OCI-LY3 (cell line): Measurements from ENCODE around the gene ERN1.

ENCODE experiments used
- H2AFZ ChIP-seq: fragments of 200-600, 300-600 bp; shearing (Covaris generic); 2 replicates; pipeline ENCODE4 v1.6.0; 2014; ENCODE audit warnings: antibody characterized with exemption, low read depth, low read length
- H3K27ac ChIP-seq: fragments of 200-600, 300-600 bp; sonication (generic); 2 replicates; pipeline ENCODE4 v1.5.1; 2014; ENCODE audit warnings: mild to moderate bottlenecking, low read length, moderate library complexity, mixed read lengths
- H3K27me3 ChIP-seq: fragments of 200-600, 300-600 bp; sonication (generic); 2 replicates; pipeline ENCODE4 v1.6.1; 2014; ENCODE audit warnings: low read depth, low read length, mixed read lengths
- H3K36me3 ChIP-seq: fragments of 200-600, 300-600 bp; sonication (generic); replicated peaks from 2 replicates; pipeline ENCODE3; 2014; ENCODE audit warnings: low read depth, low read length, mixed read lengths
- H3K4me1 ChIP-seq: fragments of 300-600, 200-600 bp; sonication (generic); 2 replicates; pipeline ENCODE4 v1.6.1; 2014; ENCODE audit warnings: low read length, mixed read lengths
- H3K4me2 ChIP-seq: fragments of 200-600, 300-600 bp; sonication (generic); 2 replicates; pipeline ENCODE4 v1.6.1; 2014; ENCODE audit warnings: low read length, mixed read lengths
- H3K4me3 ChIP-seq: fragments of 300-600, 200-600 bp; sonication (generic); 2 replicates; pipeline ENCODE4 v1.5.1; 2014; ENCODE audit warnings: antibody characterized with exemption, mild to moderate bottlenecking, low read length, moderate library complexity
- H3K79me2 ChIP-seq: fragments of 300-600, 200-600 bp; shearing (Covaris generic); 2 replicates; pipeline ENCODE4 v1.6.1; 2014; ENCODE audit warnings: mild to moderate bottlenecking, low read length, mixed read lengths
- H3K9ac ChIP-seq: fragments of 300-600, 200-600 bp; shearing (Covaris generic); 2 replicates; pipeline ENCODE4 v1.6.0; 2014; ENCODE audit warnings: mild to moderate bottlenecking, low read length, moderate library complexity
- H3K9me3 ChIP-seq: fragments of 200-600, 300-600 bp; shearing (Covaris generic); 2 replicates; pipeline ENCODE4 v1.6.1; 2014; ENCODE audit warnings: low read length, mixed read lengths; ENCODE audit not compliant: insufficient read depth
- H4K20me1 ChIP-seq: fragments of 200-600, 300-600 bp; sonication (generic); 2 replicates; pipeline ENCODE4 v1.6.1; 2016; ENCODE audit warnings: low read length, mixed read lengths; ENCODE audit not compliant: insufficient read depth
- EZH2phosphoT487 ChIP-seq: fragments of 200-600 bp; shearing (Covaris generic); IDR thresholded peaks from 2 replicates; pipeline ENCODE4 v1.6.1; 2018; ENCODE audit warnings: antibody characterized with exemption, mixed run types, low read depth
- TF ChIP-seq, protein P1 (sequence below): fragments of 200-600, 300-600 bp; sonication (generic); IDR thresholded peaks from 2 replicates; pipeline ENCODE4 v1.5.1; 2014; ENCODE audit warnings: antibody characterized with exemption, low read length, low read depth

Gene ERN1

DNA sequence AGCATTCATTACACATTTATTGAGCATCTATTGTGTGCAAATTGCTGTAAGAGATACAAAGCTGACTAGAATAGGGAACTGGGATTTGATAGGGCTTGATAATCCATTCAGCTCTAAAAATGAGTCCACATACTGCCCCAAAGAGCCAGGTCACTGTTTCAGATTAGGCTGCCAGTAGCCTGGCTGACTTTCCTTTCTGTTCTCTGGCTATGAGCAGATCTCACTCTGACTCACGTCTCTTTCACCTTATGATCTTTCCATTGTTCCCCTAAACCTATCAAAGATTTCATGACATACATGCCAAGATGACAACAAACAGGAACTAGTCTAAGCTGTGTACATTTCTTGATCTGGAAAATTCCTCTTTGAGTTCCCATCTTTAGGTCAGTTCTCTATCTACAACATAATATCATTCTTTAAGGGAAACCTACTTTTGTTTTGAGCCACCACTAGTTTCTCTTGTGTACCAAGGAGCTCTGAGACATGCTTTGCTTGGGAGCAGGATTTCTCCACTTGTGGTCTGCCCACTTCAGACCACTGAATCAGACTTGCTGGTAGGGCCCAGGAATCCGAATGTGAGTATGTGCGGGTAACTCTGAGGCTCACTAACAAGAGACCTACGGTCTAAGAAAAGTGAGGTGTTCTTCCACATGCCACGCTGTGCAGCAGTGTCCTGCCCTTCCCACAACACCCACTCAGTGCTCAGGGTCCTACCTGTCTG lies 68.6 kb downstream of the ERN1 start:
- H3K9ac ChIP-seq, result peak overlapping the region; percentile 11; the same call in 1 of the 2 replicates
- no peaks in the 10 kb centered on the region for H3K9me3 ChIP-seq
- no peaks in the 10 kb centered on the region for H4K20me1 ChIP-seq
- no peaks in the 10 kb centered on the region for H3K79me2 ChIP-seq
- no peaks in the 10 kb centered on the region for H3K27me3 ChIP-seq
- no peak overlapping the region for H2AFZ ChIP-seq
- no peak overlapping the region for H3K4me3 ChIP-seq
- peaks cover 79% of the 10 kb centered on the region for H3K4me1 ChIP-seq
- TF ChIP-seq, protein P1, sequence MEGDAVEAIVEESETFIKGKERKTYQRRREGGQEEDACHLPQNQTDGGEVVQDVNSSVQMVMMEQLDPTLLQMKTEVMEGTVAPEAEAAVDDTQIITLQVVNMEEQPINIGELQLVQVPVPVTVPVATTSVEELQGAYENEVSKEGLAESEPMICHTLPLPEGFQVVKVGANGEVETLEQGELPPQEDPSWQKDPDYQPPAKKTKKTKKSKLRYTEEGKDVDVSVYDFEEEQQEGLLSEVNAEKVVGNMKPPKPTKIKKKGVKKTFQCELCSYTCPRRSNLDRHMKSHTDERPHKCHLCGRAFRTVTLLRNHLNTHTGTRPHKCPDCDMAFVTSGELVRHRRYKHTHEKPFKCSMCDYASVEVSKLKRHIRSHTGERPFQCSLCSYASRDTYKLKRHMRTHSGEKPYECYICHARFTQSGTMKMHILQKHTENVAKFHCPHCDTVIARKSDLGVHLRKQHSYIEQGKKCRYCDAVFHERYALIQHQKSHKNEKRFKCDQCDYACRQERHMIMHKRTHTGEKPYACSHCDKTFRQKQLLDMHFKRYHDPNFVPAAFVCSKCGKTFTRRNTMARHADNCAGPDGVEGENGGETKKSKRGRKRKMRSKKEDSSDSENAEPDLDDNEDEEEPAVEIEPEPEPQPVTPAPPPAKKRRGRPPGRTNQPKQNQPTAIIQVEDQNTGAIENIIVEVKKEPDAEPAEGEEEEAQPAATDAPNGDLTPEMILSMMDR, result no peak
- no peak for TF ChIP-seq EZH2phosphoT487
- peak overlapping the region; percentile 69 for H3K4me2 ChIP-seq
- peaks cover 66% of the 10 kb centered on the region for H3K36me3 ChIP-seq
- peak overlapping the region; percentile 77 for H3K27ac ChIP-seq

DNA sequence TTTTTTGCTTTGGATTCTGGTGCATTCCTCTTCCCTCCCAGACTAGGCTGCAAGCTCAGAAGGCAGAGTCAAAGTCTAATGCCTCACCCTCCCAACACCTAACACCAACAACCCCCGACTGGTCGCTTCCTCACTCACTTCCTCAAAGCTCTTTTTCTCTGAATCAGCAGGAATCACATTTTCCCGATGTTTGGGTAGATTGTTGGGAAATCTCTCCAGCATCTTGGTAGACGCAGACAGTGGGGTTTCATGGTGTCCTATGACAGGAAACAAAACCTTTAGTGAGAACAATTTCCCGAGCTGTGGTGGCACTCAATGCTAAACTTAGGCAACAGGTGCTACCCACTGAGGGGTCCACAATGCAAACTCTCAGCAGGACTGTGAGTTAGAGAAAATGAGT lies 69.6 kb downstream of the ERN1 start:
- Histone ChIP-seq H3K27ac (peak overlapping the region; percentile 77), H2AFZ (no peak overlapping the region), H3K4me2 (peak overlapping the region; percentile 69), H3K4me1 (peaks cover 83% of the 10 kb centered on the region), H3K27me3 (no peaks in the 10 kb centered on the region), H3K36me3 (peaks cover 69% of the 10 kb centered on the region), H4K20me1 (no peaks in the 10 kb centered on the region), H3K79me2 (no peaks in the 10 kb centered on the region), H3K9ac (peak overlapping the region; percentile 1; the same call in 1 of the 2 replicates), H3K9me3 (no peaks in the 10 kb centered on the region), H3K4me3 (no peak overlapping the region)
- TF ChIP-seq, protein P1, result no peak
- no peak for TF ChIP-seq EZH2phosphoT487

DNA sequence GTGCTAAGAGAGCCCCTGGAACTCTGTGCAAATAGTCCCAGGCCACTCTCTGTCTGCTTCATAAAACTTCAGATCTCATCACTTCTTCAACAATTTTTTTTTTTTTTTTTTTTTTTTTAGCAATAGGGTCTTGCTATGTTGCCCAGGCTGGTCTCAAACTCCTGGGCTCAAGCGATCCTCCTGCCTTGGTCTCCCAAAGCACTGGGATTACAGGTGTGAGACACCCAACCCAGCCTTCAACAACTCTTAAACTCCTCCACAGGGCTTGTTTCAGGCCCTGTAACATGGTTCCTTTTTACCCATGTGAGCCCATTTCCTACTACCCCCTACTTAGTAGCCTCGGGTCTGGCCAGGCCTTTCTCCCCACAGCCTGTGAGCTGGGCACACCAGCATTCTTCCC lies 70.2 kb downstream of the ERN1 start:
- Histone ChIP-seq H4K20me1 (no peaks in the 10 kb centered on the region), H3K4me3 (no peak overlapping the region), H3K9me3 (no peaks in the 10 kb centered on the region), H3K4me2 (peak overlapping the region; percentile 69; the same call in 1 of the 2 replicates), H3K4me1 (peaks cover 79% of the 10 kb centered on the region), H3K27me3 (no peaks in the 10 kb centered on the region), H3K36me3 (peaks cover 70% of the 10 kb centered on the region), H3K79me2 (no peaks in the 10 kb centered on the region), H2AFZ (no peak overlapping the region), H3K27ac (peak overlapping the region; percentile 77; the same call in 1 of the 2 replicates), H3K9ac (no peak overlapping the region; the same call in 1 of the 2 replicates)
- TF ChIP-seq, protein P1, result no peak
- no peak for TF ChIP-seq EZH2phosphoT487

DNA sequence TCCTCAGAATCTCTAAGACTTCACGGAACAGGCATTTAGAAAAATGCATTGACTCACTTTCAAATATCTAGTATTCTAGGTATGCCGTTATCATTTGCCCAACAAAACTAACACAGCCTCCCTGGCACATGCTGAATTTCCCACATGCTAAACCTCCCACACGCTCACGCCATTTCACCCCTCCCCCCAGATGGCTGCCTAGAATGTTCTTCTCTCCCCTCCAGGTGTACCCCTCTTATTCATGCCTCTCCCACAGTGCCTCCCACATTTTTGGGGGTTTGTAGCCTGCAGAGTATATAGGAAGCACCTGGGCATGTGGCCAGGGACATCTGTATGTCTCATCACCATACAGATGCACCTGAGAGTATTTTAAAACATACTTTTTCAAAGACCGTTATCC lies 71.3 kb downstream of the ERN1 start:
- Histone ChIP-seq H3K4me1 (peaks cover 68% of the 10 kb centered on the region), H3K4me2 (no peak overlapping the region), H3K9me3 (no peaks in the 10 kb centered on the region), H3K79me2 (no peaks in the 10 kb centered on the region), H3K27me3 (no peaks in the 10 kb centered on the region), H3K9ac (no peak overlapping the region), H3K36me3 (peaks cover 70% of the 10 kb centered on the region), H2AFZ (no peak overlapping the region), H3K4me3 (no peak overlapping the region), H3K27ac (no peak overlapping the region), H4K20me1 (no peaks in the 10 kb centered on the region)
- no peak for TF ChIP-seq EZH2phosphoT487
- TF ChIP-seq, protein P1, result no peak
